DND-41 (cell line): ENCODE results near the gene PIEZO2.

Experiments used
- ATAC-seq: fragments of 200-7000 bp; cut with Tn5 transposase; 3 replicates; pipeline ENCODE4 v1.9.1; 2021; ENCODE audit warnings: low read depth; ENCODE audit not compliant: insufficient read depth
- DNase-seq: peaks from one replicate; pipeline ENCODE4 v3.0.0-alpha.2; 2020
- H2AFZ ChIP-seq: 2 replicates; pipeline ENCODE4 v1.6.0; 2012; ENCODE audit warnings: low read depth, low read length
- H3K27ac ChIP-seq: 2 replicates; pipeline ENCODE4 v1.5.1; 2012; ENCODE audit warnings: low read length, inconsistent platforms
- H3K27me3 ChIP-seq: fragments of 200-600 bp; sonication (generic); 2 replicates; pipeline ENCODE4 v1.6.0; 2012; ENCODE audit warnings: low read length, mild to moderate bottlenecking, inconsistent platforms; ENCODE audit not compliant: insufficient read depth, poor library complexity
- H3K36me3 ChIP-seq: 2 replicates; pipeline ENCODE4 v1.5.1; 2012; ENCODE audit warnings: low read length, inconsistent platforms; ENCODE audit not compliant: insufficient read depth
- H3K4me1 ChIP-seq: 2 replicates; pipeline ENCODE4 v1.5.1; 2012; ENCODE audit warnings: mild to moderate bottlenecking, low read length; ENCODE audit not compliant: insufficient read depth
- H3K4me2 ChIP-seq: 2 replicates; pipeline ENCODE4 v1.6.0; 2012; ENCODE audit warnings: mild to moderate bottlenecking, moderate library complexity, low read length, inconsistent platforms; ENCODE audit not compliant: insufficient read depth
- H3K4me3 ChIP-seq, 2 experiments: fragments of 200-600 bp in 1 of 2; shearing (Covaris generic) in 1 of 2; 2 replicates each; pipeline ENCODE4 v1.5.1; 2012 to 2016; ENCODE audit warnings: inconsistent platforms in 2 of 2, low read length in 2 of 2, mild to moderate bottlenecking in 2 of 2, low read depth in 1 of 2, moderate library complexity in 1 of 2
- H3K79me2 ChIP-seq: 2 replicates; pipeline ENCODE4 v1.6.0; 2012; ENCODE audit warnings: low read length, inconsistent platforms; ENCODE audit not compliant: insufficient read depth
- H3K9ac ChIP-seq: 2 replicates; pipeline ENCODE4 v1.6.0; 2012; ENCODE audit warnings: low read depth, mild to moderate bottlenecking, inconsistent platforms, low read length, moderate library complexity
- H3K9me3 ChIP-seq: 2 replicates; pipeline ENCODE4 v1.5.1; 2012; ENCODE audit warnings: low read length, moderate library complexity, mild to moderate bottlenecking, inconsistent platforms; ENCODE audit not compliant: insufficient read depth, severe bottlenecking
- H4K20me1 ChIP-seq: 2 replicates; pipeline ENCODE4 v1.6.0; 2012; ENCODE audit warnings: low read length; ENCODE audit not compliant: insufficient read depth
- CTCF ChIP-seq: IDR thresholded peaks from 2 replicates; pipeline ENCODE4 v1.5.1; 2012; ENCODE audit warnings: borderline replicate concordance, low read length, moderate library complexity, mild to moderate bottlenecking; ENCODE audit not compliant: poor library complexity, severe bottlenecking; ENCODE audit errors: extremely low read depth
- EZH2 ChIP-seq: IDR thresholded peaks from 3 replicates; pipeline ENCODE4 v1.6.1; 2012; ENCODE audit warnings: borderline replicate concordance, low read depth, mild to moderate bottlenecking, moderate library complexity, low read length, inconsistent platforms; ENCODE audit not compliant: severe bottlenecking

PIEZO2 gene

GRCh38 chr18:10878703-10879102 lies 270.7 kb downstream of the PIEZO2 start:
- no peaks in the 10 kb centered on the region for H3K9me3 ChIP-seq
- H3K27me3 ChIP-seq, result no peaks in the 10 kb centered on the region
- ATAC-seq (no peak), DNase-seq (no peak)
- no peak overlapping the region for H2AFZ ChIP-seq
- H3K36me3 ChIP-seq, result no peaks in the 10 kb centered on the region
- no peaks in the 10 kb centered on the region for H3K4me1 ChIP-seq
- no peak for TF ChIP-seq CTCF
- TF ChIP-seq EZH2, result no peak
- no peak overlapping the region for H3K4me2 ChIP-seq
- H3K9ac ChIP-seq, result no peak overlapping the region
- H3K79me2 ChIP-seq, result no peaks in the 10 kb centered on the region
- no peaks in the 10 kb centered on the region for H4K20me1 ChIP-seq
- H3K27ac ChIP-seq, result no peak overlapping the region
- no peak overlapping the region for H3K4me3 ChIP-seq

GRCh38 chr18:10877987-10878386 lies 271.4 kb downstream of the PIEZO2 start:
- DNase-seq, result no peak
- Histone ChIP-seq H3K9me3 (no peaks in the 10 kb centered on the region), H4K20me1 (no peaks in the 10 kb centered on the region), H3K27ac (no peak overlapping the region), H3K4me1 (no peaks in the 10 kb centered on the region), H3K4me3 (no peak overlapping the region), H3K27me3 (no peaks in the 10 kb centered on the region), H3K79me2 (no peaks in the 10 kb centered on the region), H2AFZ (no peak overlapping the region), H3K4me2 (no peak overlapping the region), H3K9ac (no peak overlapping the region), H3K36me3 (no peaks in the 10 kb centered on the region)
- TF ChIP-seq CTCF, result no peak
- TF ChIP-seq EZH2, result no peak
- ATAC-seq, result no peak

GRCh38 chr18:10875811-10876210 lies 273.6 kb downstream of the PIEZO2 start:
- Histone ChIP-seq H3K4me3 (no peak overlapping the region), H3K27me3 (no peaks in the 10 kb centered on the region), H3K4me1 (no peaks in the 10 kb centered on the region), H2AFZ (no peak overlapping the region), H3K79me2 (no peaks in the 10 kb centered on the region), H3K9me3 (no peaks in the 10 kb centered on the region), H3K9ac (no peak overlapping the region), H3K36me3 (no peaks in the 10 kb centered on the region), H3K4me2 (no peak overlapping the region), H4K20me1 (no peaks in the 10 kb centered on the region), H3K27ac (no peak overlapping the region)
- ATAC-seq, result no peak
- TF ChIP-seq EZH2 (no peak), CTCF (no peak)
- DNase-seq, result no peak

DNA sequence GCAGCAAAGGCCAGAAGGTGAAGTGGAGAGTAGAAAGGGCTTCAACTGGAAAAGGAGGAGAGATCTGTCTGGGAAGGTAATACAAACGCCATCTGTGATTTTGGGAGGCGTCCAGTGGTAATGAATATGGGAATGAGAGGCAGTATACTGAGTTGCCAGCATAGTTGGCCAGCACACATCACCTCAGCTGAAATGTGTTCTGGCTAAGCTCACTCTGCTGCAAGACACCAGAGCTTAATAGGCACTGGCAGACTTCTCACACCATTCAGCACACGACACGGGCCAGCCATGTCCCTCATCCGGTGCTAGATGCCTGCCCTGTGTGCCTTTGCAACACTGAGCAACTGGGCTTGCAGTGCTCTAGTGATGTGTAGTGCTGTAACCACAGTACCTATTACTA lies 277.1 kb downstream of the PIEZO2 start:
- H3K9me3 ChIP-seq, result no peaks in the 10 kb centered on the region
- no peaks in the 10 kb centered on the region for H4K20me1 ChIP-seq
- no peak overlapping the region for H3K4me2 ChIP-seq
- H3K4me3 ChIP-seq, result no peak overlapping the region
- no peak for TF ChIP-seq EZH2
- no peak for TF ChIP-seq CTCF
- no peaks in the 10 kb centered on the region for H3K27me3 ChIP-seq
- H3K4me1 ChIP-seq, result no peaks in the 10 kb centered on the region
- DNase-seq, result no peak
- H3K27ac ChIP-seq, result no peak overlapping the region
- H3K79me2 ChIP-seq, result no peaks in the 10 kb centered on the region
- ATAC-seq, result no peak
- no peak overlapping the region for H3K9ac ChIP-seq
- H2AFZ ChIP-seq, result no peak overlapping the region
- no peaks in the 10 kb centered on the region for H3K36me3 ChIP-seq
